Measurements from ENCODE around the gene MYH1. TPM values are rescaled to one million over a fixed set of nuclear protein-coding genes. Genes with fewer than 3 reads are reported as not detected.
"Not testable (repeated sequence)": the region's sequence is repeated elsewhere in the genome, so short reads cannot be mapped to it uniquely, and the experiment has no call there.

The MYH1 gene
- polyA plus RNA-seq (ENCODE audit: insufficient read length in 4 of 4): under 1 TPM in 2 of 4 donors, not detected in 2; 0.03 to 0.04 TPM

- no peak for DNase-seq (ENCODE audit: low read depth in 4 of 4, low spot score in 2 of 4)
Observed at GRCh38 chr17:10518271-10519037, at the start of gene MYH1. TSS of gene MYH1 (minus strand) at chr17:10518542. CDS start at chr17:10516642, 1,900 bp downstream.

- DNase-seq (ENCODE audit: low read depth in 4 of 4, low spot score in 2 of 4): no peak
Observed at GRCh38 chr17:10563991-10564660, 45.8 kb upstream of the MYH1 start.

- no peak for DNase-seq (ENCODE audit: low read depth in 4 of 4, low spot score in 2 of 4)
Observed at GRCh38 chr17:10558049-10558448, 39.7 kb upstream of the MYH1 start.

GRCh38 chr17:10557422-10557821 lies 39.1 kb upstream of the MYH1 start:
- DNase-seq (ENCODE audit: low read depth in 4 of 4, low spot score in 2 of 4): no peak

DNA sequence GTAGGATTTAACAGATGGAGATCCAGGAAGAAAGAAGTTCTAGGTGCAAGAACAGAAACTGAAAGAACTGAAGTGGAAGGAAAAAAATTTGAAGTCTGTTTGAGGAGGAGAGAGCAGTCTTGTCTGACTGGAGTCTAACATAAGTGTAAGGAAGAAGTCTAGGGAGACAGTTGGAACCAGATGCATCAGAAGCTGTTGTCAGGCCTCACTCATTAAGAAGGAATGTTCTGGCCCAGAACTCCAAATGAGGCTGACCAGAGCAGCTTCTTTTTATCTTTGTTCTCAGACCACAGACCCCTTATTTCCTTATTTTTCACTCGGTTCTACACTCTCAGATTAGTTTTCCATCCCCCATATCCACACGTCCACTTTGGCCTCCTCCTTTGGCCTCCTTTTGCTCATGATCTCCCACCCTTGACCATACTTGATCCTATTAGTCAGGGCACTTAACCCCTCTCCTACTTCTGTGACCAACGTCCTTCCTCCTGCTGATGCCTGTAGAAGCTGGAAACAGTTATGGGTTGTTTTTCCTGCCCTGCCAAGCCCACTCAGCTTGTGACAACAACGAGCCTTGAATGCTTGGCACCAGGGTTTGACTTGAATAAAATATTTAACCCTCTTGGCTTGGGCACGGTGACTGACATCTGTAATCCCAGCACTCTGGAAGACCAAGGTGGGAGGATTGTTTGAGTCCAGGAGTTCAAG lies 38.1 kb upstream of the MYH1 start:
- DNase-seq (ENCODE audit: low read depth in 4 of 4, low spot score in 2 of 4): no peak

- DNase-seq (ENCODE audit: low read depth in 4 of 4, low spot score in 2 of 4): no peak
Observed at GRCh38 chr17:10550014-10550413, 31.7 kb upstream of the MYH1 start.

GRCh38 chr17:10549096-10549842 lies 30.9 kb upstream of the MYH1 start, which contains the start of gene MYH2:
TSS of gene MYH2 (minus strand) at chr17:10549658. CDS start at chr17:10547920, 1,738 bp downstream.
- DNase-seq (ENCODE audit: low read depth in 4 of 4, low spot score in 2 of 4): no peak

DNA sequence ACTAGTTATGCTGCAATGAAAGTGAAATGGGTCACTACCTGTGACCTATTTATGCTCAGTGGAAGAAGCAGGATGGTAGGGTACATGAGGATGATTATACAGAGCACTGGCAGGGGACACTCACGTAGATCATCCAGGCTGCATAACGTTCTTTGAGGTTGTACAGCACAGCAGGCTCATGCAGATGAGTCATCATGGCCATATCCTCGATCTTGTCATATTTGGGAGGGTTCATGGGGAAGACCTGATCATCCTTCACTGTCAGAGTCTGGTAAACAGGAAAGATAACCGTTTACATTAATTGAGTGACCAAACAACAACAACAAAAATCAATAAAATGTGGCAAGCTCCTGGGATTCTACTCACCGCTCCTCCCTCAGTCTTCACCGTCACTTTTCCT lies 29.0 kb upstream of the MYH1 start:
- DNase-seq (ENCODE audit: low read depth in 4 of 4, low spot score in 2 of 4): no peak

- DNase-seq (ENCODE audit: low read depth in 4 of 4, low spot score in 2 of 4): not testable (repeated sequence)
Observed at GRCh38 chr17:10543486-10543885, 25.1 kb upstream of the MYH1 start.

GRCh38 chr17:10541179-10541578 lies 22.8 kb upstream of the MYH1 start:
- DNase-seq (ENCODE audit: low read depth in 4 of 4, low spot score in 2 of 4): not testable (repeated sequence)

- no peak for DNase-seq (ENCODE audit: low read depth in 4 of 4, low spot score in 2 of 4)
Observed at GRCh38 chr17:10532026-10532425, 13.7 kb upstream of the MYH1 start.

DNA sequence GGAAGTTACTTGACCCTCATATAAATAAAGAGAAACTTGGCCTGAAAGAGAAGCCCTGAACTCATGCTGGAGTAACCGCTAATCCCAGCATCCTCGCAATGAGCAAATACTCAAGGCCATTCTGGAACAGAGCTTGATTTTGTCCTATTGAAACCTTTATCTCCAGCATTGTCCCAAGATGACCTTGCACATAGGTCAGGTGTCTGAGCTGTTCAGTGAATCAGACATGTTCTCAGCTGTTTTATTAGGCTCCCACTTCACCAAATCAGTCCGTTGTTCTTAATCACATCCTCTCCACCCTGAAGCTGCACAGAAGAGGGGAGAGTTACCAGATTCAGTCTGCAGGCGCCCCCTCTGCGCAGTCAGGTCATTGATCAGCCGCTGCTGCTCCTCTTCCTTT lies 9.1 kb upstream of the MYH1 start:
- no peak for DNase-seq (ENCODE audit: low read depth in 4 of 4, low spot score in 2 of 4)

- no peak for DNase-seq (ENCODE audit: low read depth in 4 of 4, low spot score in 2 of 4)
Observed at GRCh38 chr17:10526517-10526916, 8.2 kb upstream of the MYH1 start.

GRCh38 chr17:10523064-10523463 lies 4.7 kb upstream of the MYH1 start:
- DNase-seq (ENCODE audit: low read depth in 4 of 4, low spot score in 2 of 4): no peak

DNA sequence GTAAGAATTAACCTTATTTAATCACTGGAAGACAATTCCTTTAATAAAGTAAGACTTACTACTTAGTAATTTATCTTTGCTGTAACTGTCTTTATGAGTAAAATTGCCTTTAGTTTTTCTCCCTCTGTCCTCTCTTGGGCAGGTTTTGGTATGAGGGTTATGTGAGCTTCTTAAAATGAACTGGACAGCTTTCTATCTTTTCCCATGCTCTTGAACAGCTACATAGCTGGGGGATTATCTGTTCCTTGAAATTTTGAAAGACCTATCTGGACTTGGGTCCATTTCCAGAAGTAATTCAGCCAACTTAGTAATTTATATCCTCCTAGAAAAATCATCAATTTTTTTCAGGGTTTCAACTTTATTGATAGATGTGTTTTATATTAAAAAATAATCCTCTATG lies 3.6 kb upstream of the MYH1 start:
- no peak for DNase-seq (ENCODE audit: low read depth in 4 of 4, low spot score in 2 of 4)

DNA sequence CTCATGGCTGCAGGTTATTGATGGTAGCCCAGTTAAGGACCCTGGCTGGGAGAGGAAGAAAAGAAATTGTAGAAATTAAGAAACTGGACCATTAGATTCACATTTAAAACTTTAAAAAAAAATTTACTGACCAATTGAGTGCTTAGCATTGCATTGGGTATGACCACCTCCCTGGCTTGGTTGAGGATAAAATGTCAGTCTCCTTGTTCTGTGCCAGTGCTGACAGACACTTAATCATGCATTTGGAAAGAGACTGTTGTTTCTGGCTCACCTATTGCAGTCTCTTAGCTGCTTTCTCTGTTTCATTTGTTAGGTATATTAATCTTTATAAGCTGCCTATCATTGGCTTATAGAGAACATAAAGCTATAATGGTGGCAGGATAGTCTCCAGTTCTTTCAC lies 1.7 kb downstream of the MYH1 start:
- DNase-seq (ENCODE audit: low read depth in 4 of 4, low spot score in 2 of 4): no peak

DNA sequence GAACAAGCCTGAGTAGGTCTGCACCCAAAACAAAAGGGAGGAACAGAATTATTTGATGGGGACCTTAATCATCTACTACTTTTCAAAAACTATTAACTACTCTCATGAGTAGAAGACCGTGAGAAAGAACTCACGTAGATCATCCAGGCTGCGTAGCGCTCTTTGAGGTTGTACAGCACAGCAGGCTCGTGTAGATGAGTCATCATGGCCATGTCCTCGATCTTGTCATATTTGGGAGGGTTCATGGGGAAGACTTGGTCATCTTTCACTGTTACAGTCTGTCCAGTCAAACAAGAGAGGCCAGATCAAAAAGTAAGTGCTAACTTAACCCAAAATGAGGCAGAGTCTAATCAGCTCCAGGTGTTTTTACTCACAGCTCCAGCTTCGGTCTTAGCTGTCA lies 2.3 kb downstream of the MYH1 start:
- DNase-seq (ENCODE audit: low read depth in 4 of 4, low spot score in 2 of 4): no peak

DNA sequence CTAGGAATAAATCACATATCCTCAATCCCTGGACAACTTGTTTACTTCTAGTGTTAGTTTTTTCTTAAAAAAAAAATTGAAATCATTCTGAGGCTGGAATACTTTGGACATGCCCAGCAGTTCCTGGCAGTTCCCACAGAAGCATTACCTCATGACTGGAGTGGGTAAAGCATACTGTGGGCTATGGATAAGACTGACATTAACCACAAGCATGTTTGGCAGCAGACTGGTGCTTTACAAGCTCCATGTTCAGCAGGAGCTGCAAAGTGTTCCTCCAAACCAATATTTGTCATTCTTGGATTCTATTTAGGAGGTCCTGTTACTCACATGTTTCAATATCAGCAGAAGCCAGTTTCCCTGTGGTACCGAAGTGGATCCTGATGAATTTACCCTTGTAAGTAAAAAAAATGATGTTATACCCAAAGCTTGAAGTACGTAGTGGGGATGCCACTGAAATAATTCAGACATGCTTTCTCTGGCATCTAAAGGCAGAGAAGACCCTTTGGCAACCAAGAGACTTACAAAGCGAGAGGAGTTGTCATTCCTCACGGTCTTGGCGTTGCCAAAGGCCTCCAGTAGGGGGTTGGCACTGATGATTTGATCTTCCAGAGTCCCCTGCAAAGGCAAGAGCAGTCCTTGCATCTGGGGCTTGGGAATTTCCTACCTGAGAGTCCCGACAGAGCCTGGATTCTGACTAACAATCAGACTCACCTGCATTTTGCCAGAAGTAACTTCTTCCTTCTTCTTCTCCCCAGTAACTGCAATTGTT lies 4.9 kb downstream of the MYH1 start:
- DNase-seq (ENCODE audit: low read depth in 4 of 4, low spot score in 2 of 4): no peak

- no peak for DNase-seq (ENCODE audit: low read depth in 4 of 4, low spot score in 2 of 4)
Observed at GRCh38 chr17:10512856-10513255, 5.5 kb downstream of the MYH1 start.

DNA sequence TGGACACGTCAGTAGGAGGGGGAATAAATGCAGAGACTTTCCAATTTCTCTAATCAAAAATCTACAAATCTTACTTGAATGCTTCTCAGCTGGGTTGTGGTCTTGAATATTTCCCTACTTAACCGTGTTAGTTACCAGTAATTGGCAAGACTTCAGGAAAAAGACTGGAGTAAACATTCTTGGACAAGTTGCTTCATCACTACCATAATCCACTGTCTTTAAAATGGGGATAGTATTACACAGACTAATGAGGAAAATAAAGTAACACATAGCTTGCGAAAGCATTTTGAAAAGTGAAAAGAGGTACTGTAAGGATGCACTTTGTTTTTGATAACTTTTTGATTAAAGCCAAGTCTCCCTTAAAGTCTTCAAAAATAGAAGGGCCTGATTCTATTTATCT lies 18.4 kb downstream of the MYH1 start:
- DNase-seq (ENCODE audit: low read depth in 4 of 4, low spot score in 2 of 4): no peak

Data from left renal cortex interstitium (tissue), 4 donors.